Measurements from ENCODE around the gene STAMBPL1. TPM values are rescaled to one million over a fixed set of nuclear protein-coding genes. Genes with fewer than 3 reads are reported as not detected.
"Not testable (repeated sequence)": the region's sequence is repeated elsewhere in the genome, so short reads cannot be mapped to it uniquely, and the experiment has no call there.

Gene STAMBPL1
- 3.6 TPM for polyA plus RNA-seq (2013, experiment 1 of 2)
- 3.2 TPM for polyA plus RNA-seq (2013, experiment 2 of 2)

DNA sequence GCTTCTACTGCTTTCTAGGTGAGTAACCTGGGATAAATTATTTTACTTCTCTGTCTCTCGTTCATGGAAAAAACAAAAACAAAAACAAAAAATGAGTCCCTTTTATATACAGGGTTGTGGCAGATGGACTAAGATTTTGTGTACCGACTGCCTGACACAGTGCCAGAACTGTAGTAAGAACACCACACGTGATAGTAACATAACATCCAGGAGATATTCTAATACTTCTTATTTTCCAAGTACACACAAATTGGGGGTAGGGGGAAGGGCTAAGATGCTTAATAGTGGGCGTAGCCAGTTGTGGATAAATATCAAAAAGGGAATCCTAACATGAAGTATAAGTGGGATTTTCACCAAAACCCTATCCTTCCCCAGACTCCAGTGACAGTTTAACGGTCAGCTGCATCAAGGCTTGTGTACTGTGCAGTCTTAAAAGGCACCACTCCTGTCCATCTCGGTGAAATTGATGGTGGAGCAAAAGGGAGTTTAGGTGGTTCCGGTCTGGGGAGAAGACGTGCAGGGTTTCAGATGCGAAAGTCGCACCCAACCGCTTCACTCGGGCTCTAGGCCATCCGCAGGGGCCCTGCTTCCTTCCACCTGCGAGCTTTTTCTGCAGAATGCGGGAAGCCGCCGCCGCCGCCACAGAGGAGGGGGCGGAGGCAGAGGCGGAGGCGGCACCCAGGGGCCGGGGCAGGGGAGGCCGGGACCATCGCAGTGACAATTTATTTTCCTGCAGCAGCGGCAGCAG lies at the start of gene STAMBPL1:
Gene STAMBPL1 (plus strand): TSS at position 712 of the 748 bp plus-strand sequence. CDS start 21,464 bp downstream, outside the sequence.
- no peaks in the 10 kb centered on the region for H3K9me3 ChIP-seq (ENCODE audit: insufficient read depth, low read depth, low read length)
- 6% methylated on average over 23 of the region's 26 CpGs for WGBS
- H3K9ac ChIP-seq (ENCODE audit: low read depth, low read length): peak within 1 kb of the TSS; percentile 81
- peaks cover 8% of the 10 kb centered on the region; the same call in 1 of the 2 replicates for H3K4me1 ChIP-seq (ENCODE audit: insufficient read depth, low read length)
- H3K27me3 ChIP-seq (ENCODE audit: insufficient read depth, low read length): peaks cover 34% of the 10 kb centered on the region
- peak within 1 kb of the TSS; percentile 69 for H3K27ac ChIP-seq (ENCODE audit: low read depth, low read length)
- H3K36me3 ChIP-seq (ENCODE audit: insufficient read depth, low read length): no peaks in the 10 kb centered on the region
- peak within 1 kb of the TSS; percentile 93 for H3K4me3 ChIP-seq (ENCODE audit: low read length)

DNA sequence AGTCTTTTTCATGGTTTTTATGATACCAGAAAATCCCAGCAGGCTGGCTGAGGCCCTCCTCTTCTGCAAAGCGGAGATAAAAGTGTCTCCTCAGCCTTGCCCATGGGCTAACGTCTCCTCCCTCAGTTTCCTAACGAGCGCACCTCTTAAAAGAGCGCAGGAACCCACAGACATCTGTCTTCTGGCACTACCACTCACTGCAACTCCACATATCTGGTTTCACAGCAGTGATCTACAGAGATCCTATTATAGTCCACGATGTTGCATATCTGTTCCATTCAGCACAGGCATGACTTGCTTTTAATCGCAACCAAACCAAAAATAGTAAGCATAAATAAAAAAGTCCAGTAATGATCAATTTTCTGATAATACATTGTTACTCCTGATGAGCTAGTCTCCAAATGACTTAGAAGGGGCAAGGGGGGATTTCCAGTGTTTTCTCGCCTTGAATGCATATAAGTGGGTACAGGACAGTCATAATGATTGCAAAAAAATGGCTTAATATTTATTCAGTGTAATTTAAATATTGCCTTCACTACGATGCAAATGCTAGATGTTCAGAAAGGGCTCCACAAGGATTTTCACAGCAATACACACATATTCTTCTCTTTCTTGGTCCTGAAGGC lies 49.3 kb upstream of the STAMBPL1 start:
- H3K9me3 ChIP-seq (ENCODE audit: insufficient read depth, low read depth, low read length): no peaks in the 10 kb centered on the region
- no peak overlapping the region for H3K9ac ChIP-seq (ENCODE audit: low read depth, low read length)
- H3K4me3 ChIP-seq (ENCODE audit: low read length): no peak overlapping the region
- no peaks in the 10 kb centered on the region for H3K36me3 ChIP-seq (ENCODE audit: insufficient read depth, low read length)
- no peaks in the 10 kb centered on the region for H3K27me3 ChIP-seq (ENCODE audit: insufficient read depth, low read length)
- H3K27ac ChIP-seq (ENCODE audit: low read depth, low read length): no peak overlapping the region
- 90% methylated on average over 8 of the region's 9 CpGs for WGBS
- H3K4me1 ChIP-seq (ENCODE audit: insufficient read depth, low read length): no peaks in the 10 kb centered on the region

DNA sequence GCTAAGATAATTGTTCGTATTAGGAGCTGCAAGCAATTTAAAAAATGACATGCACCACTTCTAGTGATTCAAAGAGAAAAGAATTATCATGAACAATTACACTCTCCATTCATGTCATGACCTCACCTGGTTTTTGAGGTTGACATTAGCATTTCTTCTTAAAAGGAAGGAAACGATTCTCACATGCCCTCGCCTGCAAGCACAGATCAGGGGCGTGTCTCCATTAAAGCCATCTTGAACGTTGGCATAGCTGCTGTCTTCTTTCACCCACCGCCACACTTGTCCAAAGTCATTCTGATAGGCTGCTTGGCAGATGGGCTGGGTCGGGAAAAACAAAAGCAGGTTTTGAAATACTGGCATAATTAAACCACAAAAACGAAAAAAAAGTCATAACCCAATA lies 48.3 kb upstream of the STAMBPL1 start:
- 78% methylated on average over 7 of the region's 8 CpGs for WGBS
- no peaks in the 10 kb centered on the region for H3K27me3 ChIP-seq (ENCODE audit: insufficient read depth, low read length)
- H3K4me3 ChIP-seq (ENCODE audit: low read length): no peak overlapping the region
- no peaks in the 10 kb centered on the region for H3K4me1 ChIP-seq (ENCODE audit: insufficient read depth, low read length)
- H3K36me3 ChIP-seq (ENCODE audit: insufficient read depth, low read length): no peaks in the 10 kb centered on the region
- no peak overlapping the region for H3K27ac ChIP-seq (ENCODE audit: low read depth, low read length)
- H3K9me3 ChIP-seq (ENCODE audit: insufficient read depth, low read depth, low read length): no peaks in the 10 kb centered on the region
- no peak overlapping the region for H3K9ac ChIP-seq (ENCODE audit: low read depth, low read length)

DNA sequence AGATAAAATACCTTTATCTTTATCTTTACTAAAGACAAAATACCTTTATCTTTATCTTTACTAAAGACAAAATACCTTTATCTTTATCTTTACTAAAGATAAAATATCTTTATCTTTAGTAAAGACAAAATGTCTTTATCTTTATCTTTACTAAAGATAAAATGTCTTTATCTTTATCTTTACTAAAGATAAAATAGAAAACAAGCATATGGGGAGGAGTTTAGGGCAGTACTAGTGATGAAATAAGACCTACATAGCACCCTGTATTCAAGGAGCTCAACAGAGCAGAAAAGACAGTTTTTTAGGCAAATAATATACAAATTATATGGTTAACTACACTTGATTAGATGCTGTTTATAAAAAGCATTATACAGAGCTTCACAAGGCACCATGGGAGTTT lies 47.7 kb upstream of the STAMBPL1 start:
- Histone ChIP-seq H3K27me3 (ENCODE audit: insufficient read depth, low read length) (no peaks in the 10 kb centered on the region), H3K27ac (ENCODE audit: low read depth, low read length) (no peak overlapping the region), H3K36me3 (ENCODE audit: insufficient read depth, low read length) (no peaks in the 10 kb centered on the region), H3K4me3 (ENCODE audit: low read length) (no peak overlapping the region), H3K4me1 (ENCODE audit: insufficient read depth, low read length) (no peaks in the 10 kb centered on the region), H3K9me3 (ENCODE audit: insufficient read depth, low read depth, low read length) (no peaks in the 10 kb centered on the region), H3K9ac (ENCODE audit: low read depth, low read length) (no peak overlapping the region)

DNA sequence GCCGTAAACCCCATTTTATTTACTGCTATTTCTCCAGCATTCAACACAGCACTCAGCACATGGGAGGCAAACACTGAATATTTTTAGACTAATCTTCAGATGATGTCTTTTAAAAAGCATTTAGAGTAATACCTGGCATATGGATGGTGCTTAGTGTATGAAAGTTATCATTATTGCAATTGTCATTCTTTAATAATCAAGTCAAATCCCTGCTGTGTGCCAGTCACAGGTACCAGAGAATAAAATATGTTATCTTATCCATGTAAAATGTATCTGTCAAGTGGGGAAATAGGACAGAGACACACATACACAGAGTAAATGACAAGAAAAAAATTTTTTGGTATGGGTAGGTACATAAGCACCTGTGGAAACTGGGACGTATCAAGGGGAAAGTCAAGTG lies 46.9 kb upstream of the STAMBPL1 start:
- H3K4me3 ChIP-seq (ENCODE audit: low read length): no peak overlapping the region
- no peaks in the 10 kb centered on the region for H3K27me3 ChIP-seq (ENCODE audit: insufficient read depth, low read length)
- H3K4me1 ChIP-seq (ENCODE audit: insufficient read depth, low read length): no peaks in the 10 kb centered on the region
- H3K9me3 ChIP-seq (ENCODE audit: insufficient read depth, low read depth, low read length): no peaks in the 10 kb centered on the region
- no peak overlapping the region for H3K27ac ChIP-seq (ENCODE audit: low read depth, low read length)
- H3K36me3 ChIP-seq (ENCODE audit: insufficient read depth, low read length): no peaks in the 10 kb centered on the region
- 100% methylated on average over 2 of the region's 2 CpGs for WGBS
- no peak overlapping the region for H3K9ac ChIP-seq (ENCODE audit: low read depth, low read length)

DNA sequence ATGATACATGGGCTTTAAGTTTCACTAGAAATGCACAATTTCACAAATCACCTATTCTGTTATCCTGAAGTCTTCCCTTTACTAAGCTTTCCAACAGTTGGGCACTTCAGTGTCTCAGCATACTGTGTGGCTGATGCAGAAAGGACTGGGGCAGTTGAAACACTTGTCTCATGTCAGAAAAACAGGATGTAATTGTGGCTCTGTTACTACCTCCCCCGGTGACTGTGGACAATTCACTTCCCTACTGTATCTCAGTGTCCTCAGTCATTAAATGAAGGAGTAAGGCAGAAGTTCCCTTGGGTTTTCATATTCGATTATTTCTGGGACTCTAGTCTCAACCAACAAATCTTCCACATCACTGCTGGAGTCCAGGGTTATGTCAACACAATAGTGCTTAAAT lies 46.3 kb upstream of the STAMBPL1 start:
- 89% methylated on average over 2 of the region's 2 CpGs for WGBS
- no peaks in the 10 kb centered on the region for H3K27me3 ChIP-seq (ENCODE audit: insufficient read depth, low read length)
- H3K4me1 ChIP-seq (ENCODE audit: insufficient read depth, low read length): no peaks in the 10 kb centered on the region
- H3K9ac ChIP-seq (ENCODE audit: low read depth, low read length): no peak overlapping the region
- no peak overlapping the region for H3K27ac ChIP-seq (ENCODE audit: low read depth, low read length)
- H3K9me3 ChIP-seq (ENCODE audit: insufficient read depth, low read depth, low read length): no peaks in the 10 kb centered on the region
- no peak overlapping the region for H3K4me3 ChIP-seq (ENCODE audit: low read length)
- H3K36me3 ChIP-seq (ENCODE audit: insufficient read depth, low read length): no peaks in the 10 kb centered on the region

DNA sequence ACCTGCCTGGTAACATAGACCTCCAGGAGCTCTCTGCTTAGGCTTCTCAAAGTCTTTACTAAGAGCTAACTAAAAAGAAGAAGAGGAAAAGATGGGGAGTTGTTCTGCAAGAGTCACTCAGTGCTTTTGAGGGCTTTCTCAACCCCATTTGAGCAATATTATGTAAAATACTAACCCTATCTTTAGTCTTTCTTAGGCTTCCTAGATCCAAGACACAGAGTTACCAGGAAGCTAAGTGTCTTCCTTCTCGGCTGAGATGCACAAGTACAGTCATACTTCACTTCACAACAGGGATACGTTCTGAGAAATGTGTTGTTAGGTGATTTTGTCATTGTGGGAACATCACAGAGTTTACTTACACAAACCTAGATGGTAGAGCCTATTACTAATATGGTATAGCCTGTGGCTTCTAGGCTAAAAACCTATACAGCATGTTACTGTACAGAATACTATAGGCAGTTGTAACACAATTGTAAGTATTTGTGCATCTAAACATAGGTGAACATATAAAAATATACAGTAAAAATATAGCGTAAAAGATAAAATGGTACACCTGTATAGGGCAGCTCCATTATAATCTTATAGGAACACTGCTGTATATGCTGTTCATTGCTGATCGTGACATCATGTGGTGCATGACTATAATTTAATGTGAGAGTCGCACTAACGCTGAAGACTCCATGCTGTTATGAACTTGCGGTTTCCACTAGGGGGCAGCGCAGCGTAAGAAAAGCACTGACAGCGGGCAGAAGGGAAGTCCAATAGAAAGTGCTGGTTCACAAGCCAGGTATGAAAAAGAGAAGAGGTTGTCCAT lies 44.7 kb upstream of the STAMBPL1 start:
- no peaks in the 10 kb centered on the region for H3K36me3 ChIP-seq (ENCODE audit: insufficient read depth, low read length)
- WGBS: 14% methylated on average over 8 of the region's 10 CpGs
- no peak overlapping the region for H3K9ac ChIP-seq (ENCODE audit: low read depth, low read length)
- H3K4me1 ChIP-seq (ENCODE audit: insufficient read depth, low read length): no peaks in the 10 kb centered on the region
- no peak overlapping the region for H3K4me3 ChIP-seq (ENCODE audit: low read length)
- H3K27ac ChIP-seq (ENCODE audit: low read depth, low read length): no peak overlapping the region
- H3K27me3 ChIP-seq (ENCODE audit: insufficient read depth, low read length): no peaks in the 10 kb centered on the region
- no peaks in the 10 kb centered on the region for H3K9me3 ChIP-seq (ENCODE audit: insufficient read depth, low read depth, low read length)

DNA sequence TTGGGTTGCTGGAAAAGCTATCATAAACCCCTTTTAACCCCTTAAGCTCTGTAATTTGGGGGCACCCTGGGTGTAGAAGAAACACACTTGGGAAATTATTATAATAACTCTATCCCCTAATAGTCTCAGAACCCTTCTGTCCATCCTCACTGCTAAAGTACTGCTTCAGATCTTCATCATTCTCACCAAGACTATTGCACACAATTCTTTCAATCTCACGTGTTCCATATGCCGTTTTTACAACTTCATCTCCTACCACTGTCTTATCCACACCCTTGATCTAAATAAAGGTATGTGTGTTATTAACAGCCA lies 44.2 kb upstream of the STAMBPL1 start:
- Histone ChIP-seq H3K27me3 (ENCODE audit: insufficient read depth, low read length) (no peaks in the 10 kb centered on the region), H3K9ac (ENCODE audit: low read depth, low read length) (no peak overlapping the region), H3K27ac (ENCODE audit: low read depth, low read length) (no peak overlapping the region), H3K36me3 (ENCODE audit: insufficient read depth, low read length) (no peaks in the 10 kb centered on the region), H3K4me3 (ENCODE audit: low read length) (no peak overlapping the region), H3K4me1 (ENCODE audit: insufficient read depth, low read length) (no peaks in the 10 kb centered on the region), H3K9me3 (ENCODE audit: insufficient read depth, low read depth, low read length) (no peaks in the 10 kb centered on the region)
- 43% methylated on average over 2 of the region's 2 CpGs for WGBS

DNA sequence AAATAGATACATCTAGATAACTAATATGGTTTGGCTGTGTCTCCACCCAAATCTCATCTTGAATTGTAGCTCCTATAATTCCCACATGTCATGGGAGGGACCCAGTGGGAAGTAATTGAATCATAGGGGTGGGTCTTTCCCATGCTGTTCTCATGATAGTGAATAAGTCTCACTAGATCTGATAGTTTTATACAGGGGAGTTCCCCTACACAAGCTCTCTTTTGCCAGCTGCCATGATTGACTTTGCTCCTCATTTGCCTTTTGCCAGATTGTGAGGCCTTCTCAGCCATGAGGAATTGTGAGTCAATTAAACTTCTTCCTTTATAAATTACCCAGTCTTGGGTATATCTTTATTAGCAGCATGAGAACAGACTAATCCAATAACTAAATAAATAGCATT lies 42.4 kb upstream of the STAMBPL1 start:
- H3K27me3 ChIP-seq (ENCODE audit: insufficient read depth, low read length); H3K36me3 ChIP-seq (ENCODE audit: insufficient read depth, low read length); H3K9ac ChIP-seq (ENCODE audit: low read depth, low read length); H3K9me3 ChIP-seq (ENCODE audit: insufficient read depth, low read depth, low read length); H3K27ac ChIP-seq (ENCODE audit: low read depth, low read length); H3K4me1 ChIP-seq (ENCODE audit: insufficient read depth, low read length); H3K4me3 ChIP-seq (ENCODE audit: low read length): not testable (repeated sequence)

DNA sequence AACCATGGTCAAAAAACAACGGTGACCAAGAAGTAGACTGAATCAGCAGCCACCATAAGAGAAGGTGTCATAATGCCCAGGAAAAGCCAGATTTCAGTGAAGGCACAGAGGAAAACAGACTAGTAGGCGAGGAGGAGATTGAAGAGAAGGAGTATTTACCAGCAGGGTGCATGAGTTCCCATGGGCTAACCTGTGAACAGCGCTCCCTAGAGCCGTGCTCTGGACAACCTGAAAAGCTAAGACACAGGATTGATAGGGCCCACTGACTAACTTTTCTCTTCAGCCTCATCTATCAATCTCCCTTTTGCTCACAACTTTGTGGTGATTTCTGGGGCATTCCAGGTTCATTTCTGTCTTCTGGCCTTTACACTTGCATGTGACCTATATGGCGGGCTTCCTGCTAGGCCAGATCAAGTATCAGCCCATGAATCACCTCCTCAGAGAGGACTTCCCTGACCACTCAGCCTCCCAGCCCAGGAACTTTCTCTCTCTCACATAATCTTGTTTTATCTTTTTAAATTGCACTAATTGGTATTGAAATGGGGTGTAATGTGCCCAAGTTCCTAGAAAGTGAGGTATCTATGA lies 41.2 kb upstream of the STAMBPL1 start:
- 91% methylated on average over 5 of the region's 5 CpGs for WGBS
- H3K9ac ChIP-seq (ENCODE audit: low read depth, low read length): no peak overlapping the region
- H3K4me3 ChIP-seq (ENCODE audit: low read length): no peak overlapping the region
- no peaks in the 10 kb centered on the region for H3K27me3 ChIP-seq (ENCODE audit: insufficient read depth, low read length)
- no peak overlapping the region for H3K27ac ChIP-seq (ENCODE audit: low read depth, low read length)
- H3K9me3 ChIP-seq (ENCODE audit: insufficient read depth, low read depth, low read length): no peaks in the 10 kb centered on the region
- H3K4me1 ChIP-seq (ENCODE audit: insufficient read depth, low read length): no peaks in the 10 kb centered on the region
- no peaks in the 10 kb centered on the region for H3K36me3 ChIP-seq (ENCODE audit: insufficient read depth, low read length)

DNA sequence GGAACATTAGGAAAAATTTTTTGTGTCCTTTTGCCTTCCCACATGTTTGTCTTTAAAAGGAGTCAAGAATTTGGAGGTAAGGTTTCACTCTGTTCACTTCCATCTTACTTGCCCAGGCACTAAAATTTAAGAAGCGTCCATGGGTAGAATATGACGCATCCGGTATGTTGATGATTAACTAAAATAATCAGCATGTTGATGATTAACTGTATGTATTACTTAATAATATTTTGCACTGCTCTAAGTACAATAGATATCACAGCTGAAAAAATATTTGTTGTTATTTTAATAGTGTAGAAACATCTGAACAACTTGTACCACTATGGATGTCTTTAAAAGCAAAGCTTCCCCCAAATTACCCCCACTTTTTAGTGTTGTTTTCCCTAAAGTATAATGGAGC lies 39.9 kb upstream of the STAMBPL1 start:
- WGBS: no CpG with 5 or more reads among the region's 3 CpGs
- no peak overlapping the region for H3K4me3 ChIP-seq (ENCODE audit: low read length)
- no peaks in the 10 kb centered on the region for H3K9me3 ChIP-seq (ENCODE audit: insufficient read depth, low read depth, low read length)
- H3K27ac ChIP-seq (ENCODE audit: low read depth, low read length): no peak overlapping the region
- H3K4me1 ChIP-seq (ENCODE audit: insufficient read depth, low read length): no peaks in the 10 kb centered on the region
- no peak overlapping the region for H3K9ac ChIP-seq (ENCODE audit: low read depth, low read length)
- H3K27me3 ChIP-seq (ENCODE audit: insufficient read depth, low read length): no peaks in the 10 kb centered on the region
- no peaks in the 10 kb centered on the region for H3K36me3 ChIP-seq (ENCODE audit: insufficient read depth, low read length)
